Progenitor cell of endocrine pancreas (in vitro differentiated cells): ENCODE measurements around the gene GJA9. TPM values are rescaled to one million over a fixed set of nuclear protein-coding genes. Genes with fewer than 3 reads are reported as not detected.
"Not testable (repeated sequence)": the region's sequence is repeated elsewhere in the genome, so short reads cannot be mapped to it uniquely, and the experiment has no call there.

Experiments used
- DNase-seq: peaks from one replicate; pipeline ENCODE4 v3.0.0; 2021; ENCODE audit warnings: low spot score; ENCODE audit not compliant: unreplicated experiment
- H3K27ac Mint-ChIP-seq: 2 replicates; pipeline ENCODE4 v1.8.0; 2021; ENCODE audit warnings: mild to moderate bottlenecking, moderate library complexity, mixed read lengths
- H3K27me3 Mint-ChIP-seq: 2 replicates; pipeline ENCODE4 v1.8.0; 2021; ENCODE audit warnings: mixed read lengths
- H3K36me3 Mint-ChIP-seq: 2 replicates; pipeline ENCODE4 v1.8.0; 2022; ENCODE audit warnings: mixed read lengths; ENCODE audit not compliant: insufficient read depth
- H3K4me1 Mint-ChIP-seq: 2 replicates; pipeline ENCODE4 v1.8.0; 2021; ENCODE audit warnings: low read depth, mixed read lengths
- H3K4me3 Mint-ChIP-seq: 2 replicates; pipeline ENCODE4 v1.8.0; 2021; ENCODE audit warnings: low read depth, mild to moderate bottlenecking, moderate library complexity, mixed read lengths
- H3K9me3 Mint-ChIP-seq: 2 replicates; pipeline ENCODE4 v1.8.0; 2021; ENCODE audit warnings: low read depth, mixed read lengths
- total RNA-seq: library from RNA; stranded (reverse); gene quantifications from 2 replicates; pipeline ENCODE4 v1.2.1, GENCODE V29; 2021
- TF ChIP-seq, protein P1 (sequence below): fragments of 200-600 bp; sonication (generic); IDR thresholded peaks from one replicate; pipeline ENCODE4 v1.5.0; 2021; ENCODE audit warnings: antibody characterized with exemption, mild to moderate bottlenecking; ENCODE audit not compliant: unreplicated experiment

The GJA9 gene
- total RNA-seq, 1 donor from 2014 or later: not detected

DNA sequence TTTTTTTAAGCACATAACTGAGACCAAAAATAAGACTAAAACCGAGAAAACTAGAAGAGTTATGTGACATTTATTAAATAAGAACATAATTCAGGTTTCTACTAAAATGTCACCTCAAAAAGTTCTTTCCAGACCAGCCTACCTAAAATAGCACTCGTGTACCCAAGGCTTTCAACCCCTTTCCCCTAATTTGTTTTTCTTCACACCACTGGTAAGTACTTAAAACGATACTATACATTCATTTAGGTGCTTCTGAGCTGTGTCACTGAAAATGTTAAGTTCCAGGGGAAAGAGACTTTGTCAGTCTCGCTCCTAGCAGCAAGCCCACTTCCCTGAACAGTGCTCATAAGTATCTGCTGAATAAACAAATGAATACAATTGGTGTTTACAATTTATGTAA lies 28.6 kb downstream of the GJA9 start:
- Mint-ChIP-seq H3K36me3 (peaks cover 19% of the 10 kb centered on the region), H3K9me3 (no peaks in the 10 kb centered on the region), H3K27ac (no peak overlapping the region), H3K4me3 (no peak overlapping the region), H3K4me1 (peaks cover 5% of the 10 kb centered on the region), H3K27me3 (no peaks in the 10 kb centered on the region)
- TF ChIP-seq, protein P1, sequence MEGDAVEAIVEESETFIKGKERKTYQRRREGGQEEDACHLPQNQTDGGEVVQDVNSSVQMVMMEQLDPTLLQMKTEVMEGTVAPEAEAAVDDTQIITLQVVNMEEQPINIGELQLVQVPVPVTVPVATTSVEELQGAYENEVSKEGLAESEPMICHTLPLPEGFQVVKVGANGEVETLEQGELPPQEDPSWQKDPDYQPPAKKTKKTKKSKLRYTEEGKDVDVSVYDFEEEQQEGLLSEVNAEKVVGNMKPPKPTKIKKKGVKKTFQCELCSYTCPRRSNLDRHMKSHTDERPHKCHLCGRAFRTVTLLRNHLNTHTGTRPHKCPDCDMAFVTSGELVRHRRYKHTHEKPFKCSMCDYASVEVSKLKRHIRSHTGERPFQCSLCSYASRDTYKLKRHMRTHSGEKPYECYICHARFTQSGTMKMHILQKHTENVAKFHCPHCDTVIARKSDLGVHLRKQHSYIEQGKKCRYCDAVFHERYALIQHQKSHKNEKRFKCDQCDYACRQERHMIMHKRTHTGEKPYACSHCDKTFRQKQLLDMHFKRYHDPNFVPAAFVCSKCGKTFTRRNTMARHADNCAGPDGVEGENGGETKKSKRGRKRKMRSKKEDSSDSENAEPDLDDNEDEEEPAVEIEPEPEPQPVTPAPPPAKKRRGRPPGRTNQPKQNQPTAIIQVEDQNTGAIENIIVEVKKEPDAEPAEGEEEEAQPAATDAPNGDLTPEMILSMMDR: no peak
- DNase-seq: no peak

GRCh38 chr1:38848071-38848470 lies 33.3 kb downstream of the GJA9 start:
- no peak for DNase-seq
- Mint-ChIP-seq H3K4me1 (peaks cover 3% of the 10 kb centered on the region), H3K27ac (no peak overlapping the region), H3K9me3 (no peaks in the 10 kb centered on the region), H3K36me3 (peaks cover 36% of the 10 kb centered on the region), H3K27me3 (no peaks in the 10 kb centered on the region), H3K4me3 (no peak overlapping the region)
- TF ChIP-seq, protein P1: no peak

DNA sequence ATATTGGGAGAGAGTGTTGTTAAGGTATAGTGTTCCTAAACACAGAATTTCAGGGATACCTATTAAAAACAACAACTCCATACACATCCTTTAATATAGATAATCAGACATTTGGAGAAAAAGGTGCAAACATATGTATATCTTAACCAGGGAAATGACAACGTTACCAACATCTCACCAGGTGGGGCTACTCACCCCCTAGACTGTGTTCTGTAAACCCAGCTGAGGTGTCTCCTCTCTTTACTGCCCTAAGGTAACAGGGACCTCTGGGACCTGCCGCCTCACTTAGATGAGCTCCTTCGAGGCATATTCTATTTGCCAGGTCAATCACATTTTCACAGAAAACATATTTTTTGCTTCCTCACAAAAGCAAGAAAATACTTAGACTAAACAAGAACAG lies 35.2 kb downstream of the GJA9 start:
- Mint-ChIP-seq H3K36me3 (peaks cover 37% of the 10 kb centered on the region), H3K9me3 (no peaks in the 10 kb centered on the region), H3K4me1 (peaks cover 4% of the 10 kb centered on the region), H3K27me3 (no peaks in the 10 kb centered on the region), H3K4me3 (no peak overlapping the region), H3K27ac (no peak overlapping the region)
- TF ChIP-seq, protein P1: no peak
- DNase-seq: no peak

DNA sequence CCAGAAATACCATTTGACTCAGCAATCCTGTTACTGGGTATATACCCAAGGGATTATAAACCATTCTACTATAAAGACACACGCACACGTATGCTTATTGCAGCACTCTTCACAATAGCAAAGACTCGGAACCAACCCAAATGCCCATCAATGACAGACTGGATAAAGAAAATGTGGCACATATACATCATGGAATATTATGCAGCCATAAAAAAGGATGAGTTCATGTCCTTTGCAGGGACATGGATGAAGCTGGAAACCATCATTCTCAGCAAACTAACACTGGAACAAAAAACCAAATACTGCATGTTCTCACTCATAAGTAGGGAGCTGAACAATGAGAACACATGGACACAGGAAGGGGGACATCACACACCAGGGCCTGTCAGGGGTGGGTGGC lies 36.3 kb downstream of the GJA9 start:
- not testable (repeated sequence) for H3K27me3 Mint-ChIP-seq, H3K9me3 Mint-ChIP-seq, DNase-seq, H3K4me3 Mint-ChIP-seq, H3K4me1 Mint-ChIP-seq, H3K27ac Mint-ChIP-seq
- H3K36me3 Mint-ChIP-seq: peaks cover 39% of the 10 kb centered on the region

GRCh38 chr1:38840281-38840680 lies 41.1 kb downstream of the GJA9 start:
- H3K4me1 Mint-ChIP-seq: peaks cover 4% of the 10 kb centered on the region
- TF ChIP-seq, protein P1: no peak
- H3K27ac Mint-ChIP-seq: no peak overlapping the region
- no peaks in the 10 kb centered on the region for H3K9me3 Mint-ChIP-seq
- no peak overlapping the region for H3K4me3 Mint-ChIP-seq
- DNase-seq: no peak
- no peaks in the 10 kb centered on the region for H3K27me3 Mint-ChIP-seq
- peaks cover 41% of the 10 kb centered on the region for H3K36me3 Mint-ChIP-seq

GRCh38 chr1:38839363-38839762 lies 42.0 kb downstream of the GJA9 start:
- TF ChIP-seq, protein P1: no peak
- no peak overlapping the region for H3K4me3 Mint-ChIP-seq
- no peaks in the 10 kb centered on the region for H3K27me3 Mint-ChIP-seq
- no peak for DNase-seq
- peaks cover 33% of the 10 kb centered on the region for H3K36me3 Mint-ChIP-seq
- H3K4me1 Mint-ChIP-seq: peaks cover 3% of the 10 kb centered on the region
- no peak overlapping the region for H3K27ac Mint-ChIP-seq
- H3K9me3 Mint-ChIP-seq: no peaks in the 10 kb centered on the region

- H3K27me3 Mint-ChIP-seq: not testable (repeated sequence)
Observed at GRCh38 chr1:38836316-38836715, 45.1 kb downstream of the GJA9 start.

More at GRCh38 chr1:38836316-38836715, 45.1 kb downstream of the GJA9 start:
- DNase-seq, H3K27ac Mint-ChIP-seq, H3K4me1 Mint-ChIP-seq, H3K9me3 Mint-ChIP-seq, H3K4me3 Mint-ChIP-seq: not testable (repeated sequence)
- H3K36me3 Mint-ChIP-seq: peaks cover 17% of the 10 kb centered on the region
